NCI-H1417 treated with DMSO at 0.1 percent for 48 hours (cell line): ENCODE results near the gene FAM124A.

ENCODE experiments used
- DNase-seq: peaks from one replicate; lab custom pipeline; 2025; lab: John Stamatoyannopoulos, UW

FAM124A gene, protein sequence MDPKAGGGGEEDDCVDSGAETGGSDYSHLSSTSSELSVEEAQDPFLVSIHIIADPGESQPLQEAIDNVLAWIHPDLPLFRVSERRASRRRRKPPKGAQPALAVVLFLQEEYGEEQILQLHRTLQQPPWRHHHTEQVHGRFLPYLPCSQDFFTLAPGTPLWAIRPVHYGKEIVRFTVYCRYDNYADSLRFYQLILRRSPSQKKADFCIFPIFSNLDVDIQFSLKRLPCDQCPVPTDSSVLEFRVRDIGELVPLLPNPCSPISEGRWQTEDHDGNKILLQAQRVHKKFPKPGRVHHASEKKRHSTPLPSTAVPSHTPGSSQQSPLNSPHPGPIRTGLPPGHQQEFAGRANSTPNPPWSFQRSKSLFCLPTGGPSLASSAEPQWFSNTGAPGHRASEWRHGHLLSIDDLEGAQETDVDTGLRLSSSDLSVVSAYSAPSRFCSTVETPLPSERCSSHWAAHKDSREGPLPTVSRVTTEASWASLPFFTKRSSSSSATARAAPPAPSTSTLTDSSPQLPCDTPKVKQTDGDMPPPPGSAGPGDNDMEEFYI

DNA sequence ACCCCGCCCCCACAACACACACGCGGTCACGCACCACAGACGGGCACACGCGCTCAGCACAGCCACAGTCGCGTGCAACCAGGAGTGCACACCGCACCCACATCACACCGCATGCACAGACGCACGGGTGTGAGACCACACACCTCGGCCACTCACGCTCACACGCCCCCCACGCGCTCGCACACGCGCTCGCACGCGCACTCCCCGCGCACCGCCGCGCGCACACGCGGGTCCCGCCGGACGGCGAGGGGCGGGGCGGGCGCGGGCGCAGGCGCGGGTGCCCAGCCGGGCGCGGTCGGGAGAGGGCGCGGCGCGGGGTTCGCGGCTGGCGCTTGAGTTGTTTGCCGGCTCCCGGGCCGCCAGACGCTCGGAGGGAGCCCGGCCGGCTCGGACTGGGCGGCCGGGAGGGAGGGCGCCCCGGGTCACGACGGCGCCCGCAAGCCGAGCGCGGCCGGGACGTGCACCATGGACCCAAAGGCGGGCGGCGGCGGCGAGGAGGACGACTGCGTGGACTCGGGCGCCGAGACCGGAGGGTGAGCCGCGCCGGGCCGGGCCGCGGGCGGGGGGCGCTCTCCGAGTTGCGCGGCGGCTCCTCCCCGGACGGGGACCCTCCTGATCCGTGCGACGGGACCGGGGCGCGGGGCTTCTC is at the start of gene FAM124A:
TSS of gene FAM124A (plus strand) at position 362 of the 649 bp plus-strand sequence. CDS start at position 466, 104 bp downstream.
- DNase-seq, result no peak

DNA sequence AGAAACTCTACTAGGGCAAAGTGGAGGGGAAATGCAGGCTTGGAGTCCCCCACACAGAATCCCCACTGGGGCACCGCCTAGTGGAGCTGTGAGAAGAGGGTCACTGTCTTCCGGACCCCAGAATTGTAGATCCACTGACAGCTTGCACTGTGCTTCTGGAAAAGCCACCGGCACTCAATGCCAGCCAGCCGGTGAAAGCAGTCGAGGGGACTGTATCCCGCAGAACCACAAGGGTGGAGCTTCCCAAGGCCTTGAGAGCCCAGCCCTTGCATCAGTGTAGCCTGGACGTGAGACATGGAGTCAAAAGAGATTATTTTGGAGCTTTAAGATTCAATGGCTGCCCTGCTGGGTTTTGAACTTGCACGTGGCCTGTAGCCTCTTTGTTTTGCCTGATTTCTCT is 47.2 kb upstream of the FAM124A start:
- no peak for DNase-seq

DNA sequence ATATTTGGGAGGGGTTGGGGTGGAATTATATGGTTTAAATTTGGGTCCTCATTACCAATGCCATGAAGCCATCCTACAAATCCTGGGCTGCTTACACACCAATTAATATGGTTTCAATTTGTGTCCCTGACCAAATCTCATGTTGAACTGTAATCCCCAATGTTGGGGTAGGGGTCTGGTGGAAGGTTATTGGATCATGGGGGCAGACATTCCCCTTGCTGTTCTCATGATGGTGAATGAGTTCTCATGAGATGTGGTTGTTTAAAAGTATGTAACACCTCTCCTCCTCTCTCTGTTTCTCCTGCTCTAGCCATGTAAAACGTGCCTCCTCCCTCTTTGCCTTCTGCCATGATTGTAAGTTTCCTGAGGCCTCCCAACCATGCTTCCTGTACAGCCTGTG is 46.6 kb upstream of the FAM124A start:
- DNase-seq, result no peak

DNA sequence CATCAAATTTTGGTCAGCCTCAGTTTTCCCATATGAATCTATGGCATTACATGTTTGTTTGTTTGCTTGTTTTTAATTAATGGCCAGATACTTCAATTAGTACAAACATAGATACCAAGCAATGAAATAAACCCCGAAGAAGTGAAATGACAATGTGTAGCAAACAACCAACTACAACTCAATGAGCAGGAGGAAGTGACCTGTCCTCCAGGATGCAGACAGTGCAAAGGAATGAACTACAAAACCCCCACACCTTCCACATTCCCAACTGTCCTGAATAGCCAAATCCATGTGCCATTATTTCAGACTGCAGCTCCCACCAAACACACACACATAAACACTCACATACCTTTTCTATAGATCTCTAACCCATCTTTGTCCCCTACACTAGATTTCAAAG is 45.0 kb upstream of the FAM124A start:
- no peak for DNase-seq

DNA sequence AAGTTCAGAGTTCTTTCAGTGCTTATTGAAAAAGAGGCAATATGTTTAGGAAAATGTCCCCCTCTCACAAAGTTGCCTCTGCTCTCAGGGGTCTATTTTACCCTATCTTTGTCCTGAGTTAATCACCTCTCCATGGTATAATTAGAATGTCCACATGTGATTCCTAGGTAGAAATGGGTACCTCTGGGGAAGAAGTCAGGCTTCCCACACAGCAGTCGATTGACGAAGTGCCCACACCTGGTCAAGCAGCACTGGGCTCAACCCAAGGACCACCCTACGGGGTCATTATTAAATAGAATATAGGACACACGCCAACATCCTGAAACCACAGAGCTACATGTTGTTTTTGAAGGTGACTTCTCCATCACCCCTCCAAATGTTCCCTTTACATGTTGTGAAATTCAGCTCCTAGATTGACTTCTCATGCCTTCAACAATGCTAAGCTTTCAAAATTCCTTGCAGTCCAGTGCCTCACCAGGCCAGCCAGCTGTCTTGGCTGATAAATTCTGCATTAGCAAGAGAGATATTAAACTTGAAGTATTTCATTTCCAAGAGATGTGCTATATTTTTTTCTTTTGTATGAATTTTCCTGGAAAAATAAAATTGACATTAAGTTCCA is 43.6 kb upstream of the FAM124A start:
- no peak for DNase-seq

DNA sequence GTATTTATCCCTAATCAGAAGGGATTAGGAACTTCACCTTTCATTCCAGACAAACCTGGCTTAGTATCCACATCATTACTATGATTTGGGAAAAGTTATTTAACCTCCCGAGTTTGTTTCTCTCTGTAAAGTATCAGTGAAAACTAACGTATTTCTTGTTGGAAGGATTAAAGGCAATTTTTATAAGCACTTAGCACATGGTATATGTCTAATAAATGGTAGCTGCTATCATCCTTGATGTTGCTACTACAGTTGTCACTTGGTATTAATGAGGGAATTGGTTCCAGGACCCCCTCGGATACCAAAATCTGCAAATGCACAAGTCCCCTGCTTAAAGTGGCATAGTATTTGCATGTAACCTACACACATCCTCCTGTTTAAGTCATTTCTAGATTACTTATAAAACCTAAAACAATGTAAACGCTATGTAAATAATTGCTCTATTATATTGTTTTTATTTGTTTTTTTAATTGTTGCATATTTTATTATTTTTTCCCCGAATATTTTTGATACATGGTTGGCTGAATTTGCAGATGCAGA is 42.7 kb upstream of the FAM124A start:
- no peak for DNase-seq

DNA sequence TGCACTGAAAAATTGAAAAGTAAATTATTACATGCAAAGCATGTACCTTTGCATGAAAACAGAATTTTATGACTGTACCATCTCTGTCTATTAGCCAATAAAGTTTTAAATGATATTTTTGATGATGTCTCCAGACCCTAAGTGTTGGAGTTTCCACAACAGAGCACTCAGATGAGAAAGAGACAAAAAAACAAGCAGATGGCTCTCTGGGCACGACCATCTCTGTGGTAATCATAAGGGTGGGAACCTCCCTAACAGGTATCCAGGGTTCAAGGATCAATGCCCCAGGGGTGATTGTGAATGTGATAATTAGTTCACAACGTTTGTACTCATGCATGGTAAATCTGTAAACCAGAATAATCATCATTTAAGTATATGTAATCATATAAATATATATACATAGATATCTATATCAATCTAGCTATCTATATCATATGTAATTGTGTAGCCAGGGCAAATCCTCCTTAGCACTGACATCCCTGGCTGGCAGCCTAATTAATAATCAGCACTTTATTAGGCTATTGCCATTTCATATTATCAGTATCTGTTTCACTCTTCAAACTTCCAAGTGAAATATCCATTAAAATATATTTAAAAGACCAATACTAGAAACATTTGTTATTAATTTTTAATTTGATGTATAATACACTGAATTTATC is 41.2 kb upstream of the FAM124A start:
- no peak for DNase-seq

DNA sequence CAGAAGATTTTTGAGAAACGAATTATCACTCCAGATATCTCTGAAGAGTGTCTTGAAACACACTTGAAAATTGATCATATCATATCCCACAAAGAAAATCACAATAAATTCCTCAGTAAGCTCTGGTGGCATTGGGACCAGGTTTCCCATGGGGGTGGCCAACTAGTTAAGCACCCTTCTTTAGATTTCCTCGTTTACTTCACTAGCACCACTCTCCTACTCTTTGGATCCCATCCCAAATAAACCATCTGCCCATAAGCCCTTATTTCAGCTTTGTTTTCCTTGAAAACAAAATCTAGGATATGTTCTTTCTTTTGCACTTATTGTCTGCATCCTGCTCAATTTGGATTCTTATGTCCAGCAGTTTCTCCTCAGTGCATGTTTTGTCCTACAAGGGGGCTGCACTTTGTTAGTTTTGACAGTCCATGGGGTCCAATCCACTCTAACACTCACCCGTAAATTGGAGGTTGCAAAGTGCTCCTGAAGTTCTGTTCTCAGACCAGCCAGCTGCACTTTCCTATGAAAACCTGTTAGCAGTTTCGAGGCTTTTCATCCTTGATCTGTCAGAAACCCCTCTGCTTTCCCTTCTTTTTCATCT is 40.3 kb upstream of the FAM124A start:
- no peak for DNase-seq

DNA sequence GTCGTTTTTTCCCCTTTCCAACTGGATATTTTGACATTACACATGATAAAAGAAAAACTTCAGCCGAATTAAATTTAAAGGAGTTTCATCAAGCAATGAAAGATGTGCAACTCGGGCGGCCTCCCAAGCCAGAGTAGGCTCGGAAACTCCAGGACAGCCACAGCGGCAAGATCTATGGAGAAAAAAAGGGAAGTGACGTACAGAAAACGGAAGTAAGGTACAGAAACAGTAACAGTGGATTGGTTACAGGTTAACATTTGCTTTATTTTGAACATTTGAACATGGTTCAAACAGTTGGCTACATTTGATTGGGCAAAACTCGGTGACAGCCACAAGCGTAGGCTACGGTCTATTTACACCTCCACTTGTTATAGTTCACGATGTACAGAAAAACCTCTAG is 30.5 kb upstream of the FAM124A start:
- no peak for DNase-seq

DNA sequence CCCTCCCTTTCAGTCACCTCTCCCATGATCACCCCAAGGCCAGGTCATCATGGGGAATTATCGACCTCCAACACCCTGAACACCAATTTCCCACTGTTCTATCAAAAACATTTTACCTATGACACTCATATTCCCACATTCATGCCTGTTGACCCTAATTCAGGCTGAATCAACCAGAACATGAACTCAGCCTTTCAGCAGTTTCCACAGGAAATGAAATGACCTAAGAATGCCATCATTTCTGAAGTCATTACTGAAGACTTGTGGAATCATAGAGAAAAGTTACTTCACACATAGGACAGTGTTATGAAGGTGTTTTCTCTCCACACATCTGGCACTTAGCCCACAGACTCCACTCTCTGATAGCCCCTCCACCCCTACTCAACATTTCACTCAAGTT is 29.9 kb upstream of the FAM124A start:
- no peak for DNase-seq

DNA sequence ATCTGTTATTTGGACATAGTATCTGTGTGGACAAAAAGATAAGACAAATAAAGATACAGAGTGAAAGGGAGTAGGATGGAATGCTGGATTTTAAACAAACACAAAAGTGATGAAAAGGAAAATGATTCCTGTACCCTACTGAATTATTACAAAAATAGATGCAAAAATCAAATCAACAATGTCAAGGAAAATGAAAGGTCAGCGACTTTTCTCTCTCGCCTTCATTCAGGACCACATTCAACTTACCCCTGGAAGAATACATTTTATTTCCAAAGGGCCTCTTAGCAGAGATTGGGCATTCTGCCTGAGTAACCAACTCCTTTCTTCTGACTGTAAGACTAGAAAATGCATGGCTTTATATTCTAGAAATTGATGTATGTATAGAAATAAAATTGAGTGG is 28.8 kb upstream of the FAM124A start:
- DNase-seq, result no peak

DNA sequence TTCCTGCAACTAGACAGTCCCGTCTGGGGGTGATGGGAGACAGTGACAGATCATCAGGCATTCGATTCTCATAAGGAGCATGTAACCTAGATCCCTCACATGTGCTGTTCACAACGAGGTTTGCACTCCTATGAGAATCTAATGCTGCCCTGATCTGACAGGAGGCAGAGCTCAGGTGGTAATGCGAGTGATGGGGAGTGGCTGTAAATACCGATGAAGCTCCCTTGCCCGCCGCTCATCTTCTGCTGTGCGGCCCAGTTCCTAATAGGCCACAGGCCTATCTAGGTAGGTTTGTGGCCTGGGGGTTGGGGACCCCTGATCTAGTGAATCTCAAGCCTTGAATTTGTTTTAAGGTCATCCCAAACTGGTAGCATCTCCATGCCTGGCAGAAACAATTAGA is 27.3 kb upstream of the FAM124A start:
- no peak for DNase-seq

DNA sequence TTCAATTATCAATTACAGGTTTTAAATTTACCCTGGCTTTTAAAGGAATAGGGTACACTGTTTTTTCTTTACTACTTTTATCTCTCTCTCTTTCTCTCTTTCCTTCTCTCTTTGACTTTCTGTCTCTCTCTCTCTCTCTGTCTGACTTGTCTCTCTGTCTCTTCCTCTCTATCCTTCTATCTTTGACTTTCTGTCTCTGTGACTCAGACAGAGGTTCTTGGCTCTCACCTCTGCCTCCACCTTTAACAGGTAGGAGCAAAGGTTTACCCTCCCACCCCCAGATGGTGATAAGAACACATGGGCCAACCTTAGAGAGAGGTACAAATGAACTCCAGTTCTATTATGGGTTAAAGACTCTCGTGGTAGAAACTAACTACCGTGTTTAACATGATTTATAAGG is 20.3 kb upstream of the FAM124A start:
- DNase-seq, result no peak

DNA sequence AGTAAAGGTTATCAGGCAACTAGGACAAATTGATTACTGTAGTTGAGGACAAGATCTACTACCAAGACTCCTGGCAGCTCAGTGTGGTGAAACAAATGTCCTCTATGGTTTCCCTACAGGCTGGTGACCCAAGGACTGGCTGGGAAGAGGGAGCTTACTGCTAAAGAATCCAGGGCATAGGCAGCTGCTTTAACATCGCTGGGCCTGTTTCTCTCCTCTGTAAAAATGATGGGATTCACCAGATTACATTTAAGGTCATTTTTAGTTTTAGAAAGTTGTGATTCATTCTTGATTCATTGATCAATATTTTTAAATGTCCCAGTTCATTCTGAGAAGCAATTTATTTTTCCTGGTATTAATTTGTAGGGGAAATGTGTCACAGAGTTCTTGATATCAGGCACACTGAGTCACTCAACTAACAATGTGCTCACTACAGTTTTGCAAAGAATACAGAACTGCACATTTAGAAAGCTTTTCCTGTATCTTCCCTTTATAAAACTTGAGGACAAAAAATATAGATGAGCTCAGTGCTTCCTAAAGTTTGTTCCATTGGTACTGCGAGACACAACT is 19.6 kb upstream of the FAM124A start:
- DNase-seq, result no peak

DNA sequence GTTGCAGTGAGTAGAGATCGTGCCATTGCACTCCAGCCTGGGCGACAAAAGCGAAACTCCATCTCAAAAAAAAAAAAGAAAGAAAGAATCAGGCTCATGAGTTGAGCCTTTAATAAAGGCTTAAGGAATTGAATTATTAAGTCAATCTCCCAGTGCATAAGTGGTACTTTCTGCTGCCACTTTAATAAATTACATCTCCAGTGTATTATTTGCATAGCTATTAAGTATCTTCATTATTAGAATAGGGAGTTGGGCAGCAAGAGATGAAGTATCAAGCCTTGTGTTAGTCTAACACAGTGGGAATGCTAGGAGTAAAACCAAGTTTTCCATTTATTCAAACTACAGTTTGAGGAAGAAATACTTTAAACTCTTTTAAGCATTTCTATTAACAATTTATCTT is 15.6 kb upstream of the FAM124A start:
- DNase-seq, result peak; percentile 29

DNA sequence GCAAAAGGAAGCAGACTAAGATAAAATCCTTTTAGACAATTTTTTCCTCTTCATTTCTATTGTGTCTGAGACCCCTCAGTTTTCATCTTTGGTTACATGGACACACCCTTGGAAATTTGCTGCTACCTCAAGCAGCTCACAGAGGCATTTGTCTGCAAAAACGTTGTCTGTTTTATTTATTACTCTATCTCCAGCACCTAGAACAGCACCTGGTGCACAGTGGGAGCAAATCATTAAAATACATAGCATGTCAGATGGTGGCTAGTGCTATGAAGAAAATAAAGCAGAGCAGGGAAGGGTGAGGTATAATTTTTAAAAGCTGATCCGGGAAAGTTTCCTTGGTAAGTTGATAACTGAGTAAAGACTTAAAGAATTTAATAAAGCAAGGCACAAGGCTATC is 14.3 kb upstream of the FAM124A start:
- no peak for DNase-seq

DNA sequence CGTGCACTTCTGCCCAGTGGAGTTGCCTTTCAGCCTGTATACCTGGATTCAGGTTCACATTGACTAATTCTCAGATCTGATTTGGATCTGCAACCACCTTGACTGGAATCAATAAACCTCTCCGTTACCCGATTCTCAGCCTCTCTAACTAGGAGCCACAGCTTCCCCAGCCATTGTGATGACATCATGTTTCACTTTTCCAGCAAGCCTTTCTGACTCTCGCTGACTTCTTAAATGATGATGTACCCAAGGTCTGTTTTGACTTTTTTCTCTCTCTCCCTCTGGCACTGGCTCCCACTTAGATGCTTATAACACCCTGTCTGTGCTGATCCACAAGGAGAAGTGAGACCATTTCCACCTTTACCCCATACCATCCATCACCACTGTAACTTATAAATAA is 13.5 kb upstream of the FAM124A start:
- no peak for DNase-seq

DNA sequence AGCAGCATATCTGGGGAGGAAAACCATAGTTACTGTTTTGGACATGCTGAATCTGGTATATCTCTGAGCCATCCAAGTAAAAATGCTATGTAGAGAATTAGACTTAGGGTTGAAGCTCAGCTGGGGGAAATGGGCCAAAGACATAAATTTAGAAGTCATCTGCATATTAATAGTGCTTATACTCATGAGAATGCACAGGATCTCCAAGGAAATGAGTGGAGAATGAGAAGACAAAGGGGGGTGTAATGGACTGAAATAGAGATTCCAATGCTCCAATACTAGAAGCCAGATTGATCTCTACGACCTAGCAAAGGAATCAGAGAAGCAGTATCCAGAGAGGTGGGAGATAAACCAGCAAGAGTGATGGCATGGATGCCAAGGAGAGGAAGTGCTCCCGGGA is 10.3 kb upstream of the FAM124A start:
- DNase-seq, result no peak

DNA sequence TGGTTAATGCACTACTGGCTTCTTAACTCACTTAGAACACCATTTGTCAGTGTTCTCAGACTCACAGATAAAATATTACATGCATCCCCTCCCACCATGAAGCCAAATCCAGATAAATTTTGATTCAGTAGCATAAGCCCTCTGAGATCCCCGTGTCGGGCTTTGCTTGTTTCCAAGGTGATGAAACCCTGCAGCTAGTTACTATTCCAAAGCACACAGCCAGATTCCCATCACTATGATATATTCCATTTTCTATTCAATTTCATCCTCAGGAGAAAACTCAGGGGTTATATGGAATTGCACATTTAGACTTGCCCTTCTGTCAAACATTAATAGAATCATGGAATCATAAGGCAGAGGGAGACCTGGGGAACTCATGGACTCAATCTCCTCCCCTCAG is 9.4 kb upstream of the FAM124A start:
- no peak for DNase-seq

DNA sequence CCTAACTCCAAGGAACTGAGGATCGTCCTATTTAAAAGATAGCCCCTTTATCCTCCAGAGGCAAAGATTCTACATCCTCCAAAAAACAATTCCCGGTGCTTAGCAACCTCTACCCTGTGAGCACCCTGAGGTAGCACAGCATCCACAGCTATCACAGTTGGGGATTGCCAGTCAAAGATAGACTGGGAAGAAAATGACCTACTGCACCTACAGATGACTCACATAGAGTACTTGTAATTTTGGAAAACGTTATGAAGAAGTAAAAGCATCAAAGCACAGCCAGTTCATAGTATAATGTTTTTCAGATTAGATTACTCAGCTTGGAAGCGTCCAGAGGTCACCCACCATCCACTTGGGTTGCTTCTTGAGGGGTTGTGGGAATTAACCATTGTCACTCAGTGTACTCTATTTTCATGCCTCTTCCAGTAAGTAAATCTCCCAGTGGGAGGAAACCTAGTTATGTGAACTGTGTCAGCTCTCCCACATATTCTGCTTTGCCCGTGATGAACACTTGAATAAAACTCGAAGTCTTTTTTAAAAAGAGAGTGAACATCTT is 8.9 kb upstream of the FAM124A start:
- no peak for DNase-seq

DNA sequence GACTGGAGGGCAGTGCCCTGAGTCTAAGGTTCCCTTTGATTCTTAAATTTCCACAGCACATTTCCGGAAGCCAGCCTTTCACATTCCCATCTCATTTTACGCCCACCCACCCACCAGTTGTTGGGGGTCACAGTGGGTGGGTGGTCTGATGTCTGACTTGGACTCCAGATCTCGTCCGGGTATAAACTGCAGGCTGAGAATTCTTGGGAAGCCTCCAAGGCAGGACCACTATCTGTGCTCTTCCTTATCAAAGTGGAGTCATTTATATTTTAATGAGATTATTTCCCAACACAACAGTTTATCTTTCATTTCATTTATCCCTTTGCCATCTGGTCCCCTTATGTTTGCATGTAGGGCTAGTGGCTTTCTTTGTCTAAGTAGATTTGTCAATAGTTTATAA is 3.6 kb upstream of the FAM124A start:
- DNase-seq, result no peak
